Stimulated activated CD8-positive, alpha-beta memory T cell treated with anti-CD3 and anti-CD28 coated beads, Interleukin-12 subunit alpha, Interleukin-12 subunit beta, amount 100 ng/mL, for 24 hours (primary cell): ENCODE data around the gene CAPN10.

Experiments
- DNase-seq: peaks from one replicate; pipeline ENCODE4 v3.0.0-alpha.2; 2020; ENCODE audit errors: extremely low read depth

The CAPN10 gene

DNA sequence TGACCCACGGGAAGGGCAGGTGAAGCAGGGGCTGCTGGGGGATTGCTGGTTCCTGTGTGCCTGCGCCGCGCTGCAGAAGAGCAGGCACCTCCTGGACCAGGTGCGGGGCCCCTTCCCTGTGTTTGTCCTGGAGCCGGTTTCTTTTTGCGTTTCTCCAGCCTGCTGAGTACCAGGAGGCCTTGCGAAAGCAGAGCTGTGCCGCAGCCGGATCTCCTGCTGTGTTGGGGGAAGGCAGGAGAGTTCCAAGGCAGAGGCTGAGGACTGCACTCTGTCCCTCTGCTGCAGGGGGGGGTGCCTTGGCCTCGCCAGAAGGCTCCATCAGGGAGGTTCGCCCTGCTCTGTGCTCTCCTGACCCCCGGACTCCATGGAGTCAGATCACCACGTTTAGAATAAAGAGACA lies 2.8 kb downstream of the CAPN10 start:
- no peak for DNase-seq

GRCh38 chr2:240589850-240590525 lies 3.5 kb downstream of the CAPN10 start:
- no peak for DNase-seq

- DNase-seq: no peak
These were observed 4.2 kb downstream of the CAPN10 start for GRCh38 chr2:240590681-240591111.

- no peak for DNase-seq
These were observed 4.7 kb downstream of the CAPN10 start for GRCh38 chr2:240591226-240591625.

DNA sequence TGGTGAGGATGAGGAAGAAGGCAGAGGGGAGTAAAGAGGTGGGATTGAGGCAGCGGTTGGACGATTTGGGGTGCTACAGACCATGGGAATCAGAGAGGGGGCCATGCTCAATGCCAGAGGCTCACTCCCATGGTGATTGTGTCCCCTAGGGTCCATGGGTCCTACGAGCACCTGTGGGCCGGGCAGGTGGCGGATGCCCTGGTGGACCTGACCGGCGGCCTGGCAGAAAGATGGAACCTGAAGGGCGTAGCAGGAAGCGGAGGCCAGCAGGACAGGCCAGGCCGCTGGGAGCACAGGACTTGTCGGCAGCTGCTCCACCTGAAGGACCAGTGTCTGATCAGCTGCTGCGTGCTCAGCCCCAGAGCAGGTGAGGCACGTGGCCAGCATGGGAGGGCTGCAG lies 5.2 kb downstream of the CAPN10 start:
- DNase-seq: no peak

GRCh38 chr2:240593026-240593702 lies 6.6 kb downstream of the CAPN10 start:
- no peak for DNase-seq

DNA sequence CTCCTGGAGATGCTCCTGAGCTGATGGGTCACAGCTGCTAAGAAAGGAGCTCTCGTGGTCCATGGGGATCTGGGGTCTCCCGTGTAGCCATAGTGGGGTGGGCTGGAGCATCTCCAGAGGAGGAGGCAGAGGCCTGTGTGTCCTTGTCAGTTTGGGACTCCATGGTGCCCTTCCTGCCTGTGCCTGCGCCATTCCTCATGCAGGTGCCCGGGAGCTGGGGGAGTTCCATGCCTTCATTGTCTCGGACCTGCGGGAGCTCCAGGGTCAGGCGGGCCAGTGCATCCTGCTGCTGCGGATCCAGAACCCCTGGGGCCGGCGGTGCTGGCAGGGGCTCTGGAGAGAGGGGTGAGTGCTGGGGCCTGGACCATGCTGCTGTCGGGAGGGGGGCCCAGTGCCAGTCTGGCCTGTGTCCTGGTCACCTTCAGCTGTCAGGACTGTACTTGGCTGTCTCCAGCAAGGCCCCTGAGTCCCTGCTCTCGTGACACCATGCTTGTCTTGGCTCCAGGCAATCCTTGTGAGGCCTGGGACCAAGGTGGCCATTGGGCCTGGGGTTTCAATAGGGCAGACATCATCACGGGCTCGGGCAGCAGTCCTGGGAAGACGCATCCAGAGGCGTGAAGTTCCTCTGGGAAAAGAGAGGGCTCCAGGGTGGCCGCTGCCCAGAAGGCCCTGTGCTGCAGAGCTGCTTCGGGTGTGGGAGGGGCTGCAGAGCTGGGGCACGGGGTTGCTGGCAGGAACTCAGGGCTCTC lies 7.3 kb downstream of the CAPN10 start:
- no peak for DNase-seq

DNA sequence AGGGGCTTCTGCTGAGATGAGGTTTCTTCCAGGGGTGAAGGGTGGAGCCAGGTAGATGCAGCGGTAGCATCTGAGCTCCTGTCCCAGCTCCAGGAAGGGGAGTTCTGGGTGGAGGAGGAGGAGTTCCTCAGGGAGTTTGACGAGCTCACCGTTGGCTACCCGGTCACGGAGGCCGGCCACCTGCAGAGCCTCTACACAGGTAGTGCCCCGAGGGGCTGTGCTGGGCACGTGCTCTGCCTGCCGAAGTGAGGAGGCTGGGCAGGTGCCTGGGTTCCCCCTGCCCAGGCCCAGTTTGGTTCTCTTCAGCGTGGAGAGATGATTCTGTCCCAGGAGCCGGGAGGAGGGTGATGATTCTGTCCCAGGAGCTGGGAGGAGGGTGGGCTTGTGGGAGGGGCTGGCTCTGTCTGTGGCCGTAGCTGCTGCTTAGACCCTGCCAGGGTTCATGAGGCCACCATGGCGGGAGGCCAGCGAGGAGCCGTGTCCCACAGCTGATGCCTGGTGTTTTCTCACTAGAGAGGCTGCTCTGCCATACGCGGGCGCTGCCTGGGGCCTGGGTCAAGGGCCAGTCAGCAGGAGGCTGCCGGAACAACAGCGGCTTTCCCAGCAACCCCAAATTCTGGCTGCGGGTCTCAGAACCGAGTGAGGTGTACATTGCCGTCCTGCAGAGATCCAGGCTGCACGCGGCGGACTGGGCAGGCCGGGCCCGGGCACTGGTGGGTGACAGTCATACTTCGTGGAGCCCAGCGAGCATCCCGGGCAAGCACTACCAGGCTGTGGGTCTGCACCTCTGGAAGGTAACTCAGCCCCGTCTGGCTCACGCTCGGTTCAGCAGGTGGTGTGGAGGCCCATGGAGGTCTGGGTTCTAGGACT lies 8.2 kb downstream of the CAPN10 start:
- DNase-seq: no peak

- no peak for DNase-seq
These were observed 9.0 kb downstream of the CAPN10 start for GRCh38 chr2:240595381-240596079.

DNA sequence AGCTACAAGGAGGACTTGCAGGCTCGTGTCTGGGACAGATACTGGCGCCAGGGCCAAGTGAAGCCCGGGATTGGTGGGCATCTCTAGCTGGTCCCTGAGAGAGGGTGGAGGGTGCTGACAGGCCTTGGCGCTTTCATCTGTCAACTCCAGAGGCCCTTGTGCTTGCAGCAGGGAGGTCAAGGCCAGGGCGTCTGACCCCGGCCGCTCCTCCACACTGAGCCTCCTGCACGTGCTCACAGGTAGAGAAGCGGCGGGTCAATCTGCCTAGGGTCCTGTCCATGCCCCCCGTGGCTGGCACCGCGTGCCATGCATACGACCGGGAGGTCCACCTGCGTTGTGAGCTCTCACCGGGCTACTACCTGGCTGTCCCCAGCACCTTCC lies 9.5 kb downstream of the CAPN10 start:
- no peak for DNase-seq

DNA sequence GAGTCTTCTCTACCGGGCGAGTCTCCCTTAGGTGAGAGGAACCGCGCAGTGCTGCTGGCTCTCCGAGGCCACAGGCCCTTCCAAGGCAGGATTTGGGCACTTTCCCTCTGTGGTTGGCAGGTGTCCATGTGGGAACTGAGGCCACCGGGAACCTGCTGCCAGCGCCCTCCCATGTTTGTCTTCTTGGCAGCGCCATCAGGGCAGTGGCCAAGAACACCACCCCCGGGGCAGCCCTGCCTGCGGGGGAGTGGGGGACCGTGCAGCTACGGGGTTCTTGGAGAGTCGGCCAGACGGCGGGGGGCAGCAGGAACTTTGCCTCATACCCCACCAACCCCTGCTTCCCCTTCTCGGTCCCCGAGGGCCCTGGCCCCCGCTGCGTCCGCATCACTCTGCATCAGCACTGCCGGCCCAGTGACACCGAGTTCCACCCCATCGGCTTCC lies 10.0 kb downstream of the CAPN10 start:
- no peak for DNase-seq

DNA sequence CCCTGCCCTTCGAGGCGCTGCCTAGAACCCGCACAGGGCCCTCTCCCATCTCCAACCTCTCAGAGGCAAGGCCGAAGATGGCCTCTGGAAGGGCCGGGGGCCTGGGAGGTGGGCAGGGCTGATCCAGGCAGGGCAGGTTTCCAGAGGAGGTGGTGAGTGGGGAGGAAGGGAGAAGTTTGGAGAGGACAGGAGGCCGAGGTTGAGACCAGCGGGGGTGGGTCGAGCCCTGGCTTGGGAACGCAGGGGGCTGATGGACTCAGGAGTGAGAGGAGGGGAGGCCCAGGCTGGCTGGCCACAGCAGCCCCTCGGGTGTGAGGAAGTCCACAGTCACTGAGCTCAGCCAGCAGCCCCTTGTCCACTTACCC lies 10.5 kb downstream of the CAPN10 start:
- no peak for DNase-seq

GRCh38 chr2:240597419-240598181 lies 11.1 kb downstream of the CAPN10 start:
- no peak for DNase-seq

GRCh38 chr2:240598311-240598911 lies 11.9 kb downstream of the CAPN10 start:
- no peak for DNase-seq

DNA sequence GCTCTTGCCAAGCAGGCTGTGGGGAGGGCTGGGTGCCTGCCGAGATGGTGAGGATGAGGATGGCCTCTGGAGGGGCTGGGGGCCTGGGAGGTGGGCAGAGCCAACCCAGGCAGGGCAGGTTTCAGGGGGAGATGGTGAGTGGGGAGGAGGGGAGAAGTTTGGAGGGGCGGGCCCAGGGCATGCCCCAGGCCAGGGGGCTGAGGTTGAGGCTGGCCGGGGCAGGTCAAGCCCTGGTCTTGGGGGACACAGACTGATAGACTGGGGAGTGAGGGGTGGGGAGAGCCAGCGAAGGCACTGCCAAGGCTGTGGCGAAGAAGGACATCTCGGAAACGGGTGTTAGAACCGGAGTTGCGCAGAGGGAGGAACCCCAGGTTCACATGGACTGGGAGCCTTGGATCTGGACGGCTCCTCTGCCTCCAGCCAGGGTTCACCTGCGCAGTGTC lies 12.6 kb downstream of the CAPN10 start:
- no peak for DNase-seq

DNA sequence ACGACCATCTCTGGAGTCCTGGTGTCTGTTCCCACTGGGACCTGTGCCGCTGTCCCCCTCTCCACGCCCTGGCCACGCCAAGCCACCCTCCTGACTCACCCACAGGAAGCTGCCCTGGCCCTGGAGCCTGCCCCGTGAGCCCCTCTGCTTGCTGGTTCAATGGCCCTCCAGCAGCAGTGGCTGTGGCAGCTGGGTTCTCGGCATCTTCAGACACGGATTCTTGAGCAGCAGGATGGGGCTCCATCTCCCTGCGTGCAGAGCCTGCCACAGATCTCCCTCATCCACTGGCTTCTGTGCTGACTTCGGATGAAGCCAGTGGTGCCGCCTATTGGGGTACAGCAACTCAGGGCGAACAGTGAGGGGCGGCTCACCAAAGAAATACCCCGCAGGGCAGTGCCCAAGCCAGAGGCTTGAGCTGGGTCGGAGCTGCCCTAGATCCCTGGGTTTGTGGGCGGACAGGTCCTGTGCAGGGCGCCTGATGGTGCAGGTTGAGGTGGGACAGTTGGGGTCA lies 14.0 kb downstream of the CAPN10 start:
- no peak for DNase-seq

DNA sequence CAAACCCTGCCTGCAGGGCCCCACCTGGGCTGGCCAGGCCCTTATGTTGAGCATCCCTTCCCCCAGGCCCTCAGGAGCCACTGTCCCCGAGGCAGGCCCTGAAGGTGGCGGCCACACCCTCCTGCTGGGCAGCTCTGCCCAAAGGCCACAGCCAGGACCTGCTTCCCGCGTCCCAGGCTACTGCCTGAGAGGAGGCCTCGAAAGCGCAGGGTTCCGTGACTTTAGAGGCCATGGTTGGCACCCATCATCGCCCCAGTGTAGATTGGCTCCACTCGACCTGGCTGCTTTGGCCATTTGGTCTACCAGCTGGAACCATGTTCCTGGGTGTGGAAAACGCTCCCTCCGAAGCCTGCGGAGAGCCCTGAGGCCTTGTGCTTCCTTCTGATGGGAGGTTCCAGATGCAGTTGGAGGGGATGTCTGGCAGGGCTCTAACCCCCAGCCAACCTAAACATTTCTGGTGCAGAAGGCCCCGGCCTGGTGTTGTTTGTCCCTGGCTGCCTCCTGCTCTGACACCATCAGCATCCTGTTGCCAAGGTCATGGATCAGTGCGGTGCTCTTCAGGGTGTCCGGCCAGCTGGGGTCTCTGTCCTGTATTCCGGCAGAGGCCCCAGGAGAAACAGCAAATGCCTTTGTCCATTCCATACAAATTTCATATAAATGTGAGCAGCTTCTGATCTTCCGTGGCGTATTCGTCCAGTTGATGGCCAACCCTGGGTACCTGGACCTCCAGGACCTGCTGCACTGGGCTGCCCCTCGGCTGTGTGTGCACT lies 14.7 kb downstream of the CAPN10 start:
- DNase-seq: no peak

DNA sequence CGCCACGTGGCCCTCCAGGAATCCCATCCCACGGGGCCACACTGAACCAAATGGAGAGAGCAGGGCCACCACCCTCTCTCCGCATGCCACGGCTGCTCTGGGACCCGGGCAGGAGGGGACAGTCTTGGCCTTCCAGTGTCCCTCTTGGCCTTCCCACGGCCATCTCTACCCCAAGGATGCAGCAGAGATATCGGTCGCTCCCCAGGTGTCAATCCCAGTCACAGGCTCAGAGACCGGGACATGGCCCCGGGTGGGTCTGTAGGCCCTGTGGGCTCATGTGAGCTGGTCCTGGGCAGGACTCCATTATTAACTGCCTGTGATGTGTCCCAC lies 15.3 kb downstream of the CAPN10 start:
- DNase-seq: no peak
